CD4-positive, CD25-positive, alpha-beta regulatory T cell (primary cell): ENCODE measurements around the gene KIAA0040. TPM values are rescaled to one million over a fixed set of nuclear protein-coding genes. Genes with fewer than 3 reads are reported as not detected.

Source experiments
- ATAC-seq, 2 donors: fragments of 150-1000 bp; cut with Tn5 transposase; one replicate each; pipeline ENCODE4 v1.10.0; 2021; ENCODE audit warnings: low read depth in 2 of 2, moderate number of reproducible peaks in 2 of 2, moderate library complexity in 1 of 2
- DNase-seq, 3 donors: peaks; one replicate each; pipeline versions ENCODE4 v3.0.0 to v3.0.0-alpha.2; 2012 to 2022; ENCODE audit warnings: mixed read lengths in 1 of 3
- H3K27ac ChIP-seq: one replicate; pipeline ENCODE4 v1.7.0; 2013; ENCODE audit warnings: mild to moderate bottlenecking, low read length; ENCODE audit not compliant: insufficient read depth, poor library complexity, severe bottlenecking
- H3K27me3 ChIP-seq: one replicate; pipeline ENCODE4 v1.7.0; 2013; ENCODE audit warnings: low read length; ENCODE audit not compliant: control insufficient read depth, insufficient read depth
- H3K36me3 ChIP-seq: one replicate; pipeline ENCODE4 v1.7.0; 2013; ENCODE audit warnings: mild to moderate bottlenecking, low read length, moderate library complexity; ENCODE audit not compliant: control insufficient read depth, insufficient read depth
- H3K4me1 ChIP-seq: 2 replicates; pipeline ENCODE4 v1.7.0; 2013; ENCODE audit warnings: mild to moderate bottlenecking, low read length; ENCODE audit not compliant: insufficient read depth, control insufficient read depth, poor library complexity, severe bottlenecking
- H3K4me3 ChIP-seq: one replicate; pipeline ENCODE4 v1.7.0; 2013; ENCODE audit warnings: low read depth, mild to moderate bottlenecking, low read length, moderate library complexity
- H3K9me3 ChIP-seq, 2 experiments: 1 replicate in 1 of 2; 2 replicates in 1 of 2; pipeline ENCODE4 v1.7.0; 2013; ENCODE audit warnings: low read length in 2 of 2, mild to moderate bottlenecking in 1 of 2, moderate library complexity in 1 of 2; ENCODE audit not compliant: control insufficient read depth in 2 of 2
- H3K27ac Mint-ChIP-seq, 3 donors: one replicate each; pipeline ENCODE4 v1.8.0; 2020 to 2022; ENCODE audit warnings: mild to moderate bottlenecking in 3 of 3, mixed read lengths in 3 of 3, moderate library complexity in 2 of 3
- H3K27me3 Mint-ChIP-seq: one replicate; pipeline ENCODE4 v1.8.0; 2022; ENCODE audit warnings: mild to moderate bottlenecking, mixed read lengths
- H3K36me3 Mint-ChIP-seq: one replicate; pipeline ENCODE4 v1.8.0; 2020; ENCODE audit warnings: mixed read lengths
- H3K4me1 Mint-ChIP-seq, 4 donors: one replicate each; pipeline ENCODE4 v1.8.0; 2020 to 2022; ENCODE audit warnings: mixed read lengths in 4 of 4, mild to moderate bottlenecking in 1 of 4
- H3K4me3 Mint-ChIP-seq, 4 donors: one replicate each; pipeline ENCODE4 v1.8.0; 2020 to 2022; ENCODE audit warnings: mild to moderate bottlenecking in 4 of 4, mixed read lengths in 4 of 4, moderate library complexity in 3 of 4
- H3K9me3 Mint-ChIP-seq, 7 donors: one replicate each; pipeline ENCODE4 v1.8.0; 2020 to 2022; ENCODE audit warnings: mixed read lengths in 7 of 7, mild to moderate bottlenecking in 3 of 7, moderate library complexity in 2 of 7
- polyA plus RNA-seq, 4 donors: library from polyadenylated mRNA; unstranded; fragments of 300-500 nt; fragmentation: Illumina TruSeq; gene quantifications; one replicate each; pipeline ENCODE4 v1.2.3, GENCODE V29; 2021
- total RNA-seq: library from RNA; stranded (reverse); gene quantifications from one replicate; pipeline ENCODE4 v1.2.3, GENCODE V29; 2022

KIAA0040 gene
- total and polyA plus RNA-seq, 5 donors from 2014 or later: 50.1 to 63.3 (median 53.1) TPM

GRCh38 chr1:175198332-175198731 lies 5.8 kb upstream of the KIAA0040 start:
- peak overlapping the region in 1 of 4 donors; percentile 3 for H3K4me3 Mint-ChIP-seq
- DNase-seq (no peak), ATAC-seq (no peak)
- Histone ChIP-seq H3K27ac (no peak overlapping the region), H3K36me3 (no peaks in the 10 kb centered on the region), H3K4me3 (no peak overlapping the region), H3K9me3 (no peaks in the 10 kb centered on the region), H3K4me1 (peaks cover 6% of the 10 kb centered on the region), H3K27me3 (peaks cover 4% of the 10 kb centered on the region)
- H3K36me3 Mint-ChIP-seq: no peaks in the 10 kb centered on the region
- peaks cover 5 to 19% (median 6%) of the 10 kb centered on the region in 4 donors for H3K4me1 Mint-ChIP-seq
- H3K27ac Mint-ChIP-seq: no peak overlapping the region
- H3K9me3 Mint-ChIP-seq: no peaks in the 10 kb centered on the region
- H3K27me3 Mint-ChIP-seq: peaks cover 20% of the 10 kb centered on the region

GRCh38 chr1:175197531-175197930 lies 5.0 kb upstream of the KIAA0040 start:
- H3K27ac ChIP-seq: no peak overlapping the region
- H3K27ac Mint-ChIP-seq: no peak overlapping the region
- peaks cover 10% of the 10 kb centered on the region for H3K4me1 ChIP-seq
- H3K36me3 ChIP-seq: no peaks in the 10 kb centered on the region
- no peaks in the 10 kb centered on the region for H3K36me3 Mint-ChIP-seq
- H3K4me3 Mint-ChIP-seq: no peak overlapping the region
- no peak overlapping the region for H3K4me3 ChIP-seq
- DNase-seq: peak in 1 of 3 donors; percentile 31
- peaks cover 4% of the 10 kb centered on the region for H3K27me3 ChIP-seq
- no peaks in the 10 kb centered on the region for H3K9me3 ChIP-seq
- H3K4me1 Mint-ChIP-seq: peaks cover 5 to 23% (median 6%) of the 10 kb centered on the region in 4 donors
- peaks cover 20% of the 10 kb centered on the region for H3K27me3 Mint-ChIP-seq
- no peak for ATAC-seq
- H3K9me3 Mint-ChIP-seq: no peaks in the 10 kb centered on the region

GRCh38 chr1:175195798-175196197 lies 3.2 kb upstream of the KIAA0040 start:
- Mint-ChIP-seq H3K27ac (peak overlapping the region in 2 of 3 donors; percentile 26 to 70), H3K36me3 (peaks cover 5% of the 10 kb centered on the region), H3K4me1 (peaks cover 10 to 32% (median 12%) of the 10 kb centered on the region in 4 donors), H3K9me3 (no peaks in the 10 kb centered on the region), H3K4me3 (peak overlapping the region in 1 of 4 donors; percentile 4), H3K27me3 (peaks cover 15% of the 10 kb centered on the region)
- ATAC-seq (no peak), DNase-seq (no peak)
- no peak overlapping the region for H3K4me3 ChIP-seq
- no peaks in the 10 kb centered on the region for H3K36me3 ChIP-seq
- H3K9me3 ChIP-seq: no peaks in the 10 kb centered on the region
- H3K4me1 ChIP-seq: peaks cover 17% of the 10 kb centered on the region
- H3K27ac ChIP-seq: no peak overlapping the region
- peaks cover 4% of the 10 kb centered on the region for H3K27me3 ChIP-seq

DNA sequence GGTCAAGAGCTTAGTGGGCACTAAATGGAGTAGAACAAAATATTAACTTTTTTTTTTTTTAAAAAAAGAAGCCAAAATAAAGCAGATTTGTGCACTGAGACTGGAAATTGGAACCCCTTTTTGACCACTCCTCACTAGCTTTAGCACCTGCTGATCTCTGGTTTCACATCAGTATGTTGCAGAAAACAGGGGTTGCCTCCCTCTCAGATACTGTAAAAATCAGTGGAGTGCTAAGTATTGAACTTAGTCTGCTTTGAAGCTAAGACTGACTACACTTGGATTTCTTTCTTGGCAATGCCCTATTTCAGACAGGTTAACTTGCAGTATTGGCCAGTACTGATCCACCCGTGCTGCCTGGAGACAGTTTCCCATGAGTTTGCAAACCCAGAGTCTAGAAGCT lies 2.7 kb upstream of the KIAA0040 start:
- H3K9me3 Mint-ChIP-seq: no peaks in the 10 kb centered on the region
- H3K27ac ChIP-seq: no peak overlapping the region
- DNase-seq (no peak), ATAC-seq (no peak)
- peaks cover 10% of the 10 kb centered on the region for H3K36me3 Mint-ChIP-seq
- no peak overlapping the region for H3K4me3 ChIP-seq
- H3K9me3 ChIP-seq: no peaks in the 10 kb centered on the region
- H3K4me1 Mint-ChIP-seq: peaks cover 15 to 37% (median 16%) of the 10 kb centered on the region in 4 donors
- peak overlapping the region in 1 of 4 donors; percentile 4 for H3K4me3 Mint-ChIP-seq
- H3K4me1 ChIP-seq: peaks cover 22% of the 10 kb centered on the region
- H3K36me3 ChIP-seq: no peaks in the 10 kb centered on the region
- H3K27me3 Mint-ChIP-seq: peaks cover 15% of the 10 kb centered on the region
- H3K27me3 ChIP-seq: peaks cover 4% of the 10 kb centered on the region
- H3K27ac Mint-ChIP-seq: peak overlapping the region in 2 of 3 donors; percentile 5 to 26

GRCh38 chr1:175193527-175193910 lies 943 bp upstream of the KIAA0040 start:
- ATAC-seq (no peak), DNase-seq (no peak)
- H3K27me3 ChIP-seq: peaks cover 2% of the 10 kb centered on the region
- H3K36me3 ChIP-seq: peaks cover under 1% of the 10 kb centered on the region
- no peak overlapping the region for H3K4me3 ChIP-seq
- H3K9me3 Mint-ChIP-seq: no peaks in the 10 kb centered on the region
- peaks cover 40% of the 10 kb centered on the region for H3K4me1 ChIP-seq
- no peaks in the 10 kb centered on the region for H3K9me3 ChIP-seq
- H3K36me3 Mint-ChIP-seq: peaks cover 19% of the 10 kb centered on the region
- no peak overlapping the region for H3K27ac ChIP-seq
- peaks cover 7% of the 10 kb centered on the region for H3K27me3 Mint-ChIP-seq
- H3K4me3 Mint-ChIP-seq: peak overlapping the region; percentile 86 to 100 (median 99)
- peaks cover 20 to 55% (median 32%) of the 10 kb centered on the region in 4 donors for H3K4me1 Mint-ChIP-seq
- peak overlapping the region; percentile 44 to 90 (median 85) for H3K27ac Mint-ChIP-seq

GRCh38 chr1:175192111-175192629 lies 406 bp downstream of the KIAA0040 start:
- no peaks in the 10 kb centered on the region for H3K9me3 ChIP-seq
- H3K27me3 Mint-ChIP-seq: peaks cover 4% of the 10 kb centered on the region
- H3K4me1 ChIP-seq: peaks cover 47% of the 10 kb centered on the region
- H3K36me3 Mint-ChIP-seq: peaks cover 27% of the 10 kb centered on the region
- peaks cover 28 to 63% (median 40%) of the 10 kb centered on the region in 4 donors for H3K4me1 Mint-ChIP-seq
- peak overlapping the region; percentile 90 to 97 (median 95) for H3K27ac Mint-ChIP-seq
- H3K27me3 ChIP-seq: no peaks in the 10 kb centered on the region
- no peaks in the 10 kb centered on the region for H3K9me3 Mint-ChIP-seq
- peak overlapping the region; percentile 80 for H3K27ac ChIP-seq
- H3K4me3 ChIP-seq: peak overlapping the region; percentile 95
- peak overlapping the region; percentile 99 to 100 (median 99) for H3K4me3 Mint-ChIP-seq
- DNase-seq (peak in 1 of 3 donors; percentile 41), ATAC-seq (no peak)
- H3K36me3 ChIP-seq: peaks cover 7% of the 10 kb centered on the region

DNA sequence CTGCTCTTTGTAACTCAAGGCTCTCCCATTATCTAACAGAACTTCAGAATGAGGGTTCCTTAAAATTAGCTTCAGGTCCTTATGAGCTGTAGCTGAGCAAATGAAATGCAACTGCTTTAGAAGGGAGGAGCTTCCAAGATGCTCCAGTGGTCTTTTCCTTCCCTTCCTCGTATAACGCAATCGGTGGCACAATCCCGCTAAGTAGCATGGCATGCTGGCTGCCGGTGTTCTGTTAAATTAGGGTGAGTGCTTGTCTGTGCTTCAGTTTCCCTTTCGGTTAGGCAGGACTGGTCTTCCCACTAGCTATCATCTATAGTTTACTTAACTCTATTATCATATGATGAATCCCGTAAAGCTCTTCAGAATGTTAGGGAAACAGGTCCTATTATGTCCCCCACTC lies 917 bp downstream of the KIAA0040 start:
- ATAC-seq (peak; percentile 22 to 45), DNase-seq (peak in 2 of 3 donors; percentile 49 to 73)
- peak overlapping the region; percentile 90 to 97 (median 95) for H3K27ac Mint-ChIP-seq
- no peaks in the 10 kb centered on the region for H3K9me3 Mint-ChIP-seq
- Histone ChIP-seq H3K9me3 (no peaks in the 10 kb centered on the region), H3K4me3 (peak overlapping the region; percentile 95), H3K36me3 (peaks cover 12% of the 10 kb centered on the region), H3K27me3 (no peaks in the 10 kb centered on the region), H3K27ac (peak overlapping the region; percentile 80), H3K4me1 (peaks cover 52% of the 10 kb centered on the region)
- peaks cover 4% of the 10 kb centered on the region for H3K27me3 Mint-ChIP-seq
- H3K4me1 Mint-ChIP-seq: peaks cover 33 to 68% (median 45%) of the 10 kb centered on the region in 4 donors
- peaks cover 32% of the 10 kb centered on the region for H3K36me3 Mint-ChIP-seq
- peak overlapping the region; percentile 99 to 100 (median 99) for H3K4me3 Mint-ChIP-seq

DNA sequence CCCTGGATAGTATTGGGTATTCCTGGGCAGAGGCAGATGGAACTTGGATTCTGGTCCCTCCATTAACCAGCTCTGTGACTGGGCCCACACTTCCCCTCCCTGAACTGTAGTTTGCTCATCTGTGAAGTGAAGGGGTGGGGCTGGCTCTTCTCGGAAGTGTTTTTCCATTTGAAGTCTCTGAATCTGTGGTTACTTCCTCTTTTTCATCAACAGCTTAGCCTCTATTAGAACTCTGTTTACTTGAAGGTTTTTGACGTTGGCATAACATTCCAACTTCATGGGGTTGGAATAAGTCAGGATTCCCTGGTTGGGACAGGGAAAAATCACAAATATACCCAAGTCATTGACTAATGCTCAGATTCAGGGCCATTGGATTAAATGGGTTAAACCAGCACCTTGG lies 3.6 kb downstream of the KIAA0040 start:
- H3K27me3 ChIP-seq: no peaks in the 10 kb centered on the region
- H3K36me3 Mint-ChIP-seq: peaks cover 52% of the 10 kb centered on the region
- peaks cover 79% of the 10 kb centered on the region for H3K4me1 ChIP-seq
- ATAC-seq (peak; percentile 76 to 78), DNase-seq (peak; percentile 27 to 90 (median 61))
- H3K9me3 Mint-ChIP-seq: no peaks in the 10 kb centered on the region
- peak overlapping the region; percentile 80 for H3K27ac ChIP-seq
- H3K4me3 ChIP-seq: peak overlapping the region; percentile 95
- H3K36me3 ChIP-seq: peaks cover 24% of the 10 kb centered on the region
- peak overlapping the region; percentile 99 to 100 (median 99) for H3K4me3 Mint-ChIP-seq
- peaks cover 4% of the 10 kb centered on the region for H3K27me3 Mint-ChIP-seq
- peaks cover 49 to 86% (median 66%) of the 10 kb centered on the region in 4 donors for H3K4me1 Mint-ChIP-seq
- peak overlapping the region; percentile 90 to 97 (median 95) for H3K27ac Mint-ChIP-seq
- no peaks in the 10 kb centered on the region for H3K9me3 ChIP-seq
